Right lobe of liver (tissue), 6 donors: ENCODE data around the gene USH1C. TPM values are rescaled to one million over a fixed set of nuclear protein-coding genes. Genes with fewer than 3 reads are reported as not detected.

Experiments
- ATAC-seq, 4 donors: fragments of 200-7000 bp; cut with Tn5 transposase; one replicate each; pipeline ENCODE4 v1.9.1; 2020; ENCODE audit warnings: mild to moderate bottlenecking in 4 of 4, moderate library complexity in 4 of 4
- DNase-seq, 3 donors: peaks; one replicate each; pipeline ENCODE4 v3.0.0-alpha.2; 2020
- H3K27ac ChIP-seq, 3 donors: fragments of 200-600 bp; one replicate each; pipeline ENCODE4 v1.8.0; 2022
- H3K27me3 ChIP-seq, 2 donors: fragments of 200-600 bp; one replicate each; pipeline ENCODE4 v1.8.0; 2022
- H3K36me3 ChIP-seq, 4 donors: fragments of 200-600 bp; sonication (generic) in 1 of 4; one replicate each; pipeline versions ENCODE4 v1.5.1 to v1.8.0; 2017 to 2022; ENCODE audit warnings: control low read depth in 1 of 4
- H3K4me1 ChIP-seq, 4 donors: fragments of 200-600 bp; sonication (generic) in 1 of 4; one replicate each; pipeline versions ENCODE4 v1.5.1 to v1.8.0; 2017 to 2022; ENCODE audit warnings: control low read depth in 1 of 4
- H3K4me3 ChIP-seq, 3 donors: fragments of 200-600 bp; one replicate each; pipeline ENCODE4 v1.8.0; 2022
- H3K9me3 ChIP-seq, 4 donors: fragments of 200-600 bp; sonication (generic) in 1 of 4; one replicate each; pipeline versions ENCODE4 v1.5.1 to v1.8.0; 2017 to 2022; ENCODE audit warnings: control low read depth in 1 of 4
- CTCF ChIP-seq, 4 donors: fragments of 200-600 bp in 3 of 4; fragments of 450-650 bp in 1 of 4; IDR thresholded peaks; one replicate each; pipeline versions ENCODE4 v1.5.1 to v1.8.0; 2016 to 2022; ENCODE audit warnings: antibody characterized with exemption in 4 of 4, mild to moderate bottlenecking in 2 of 4
- POLR2A ChIP-seq: fragments of 450-650 bp; IDR thresholded peaks from one replicate; pipeline ENCODE4 v1.6.1; 2017; ENCODE audit warnings: antibody characterized with exemption, mild to moderate bottlenecking
- WGBS: methylation state at CpG from one replicate; pipeline ENCODE4 v1.1.6; 2018; ENCODE audit warnings: low coverage, low lambda C conversion rate; ENCODE audit not compliant: insufficient coverage; ENCODE audit errors: missing lambda C conversion rate; 5-methylcytosine and 5-hydroxymethylcytosine counted together
- intact Hi-C, 2 donors: fragments of 100-400 bp; cut with DNase I; formaldehyde crosslinking; loops; one replicate each; pipeline versions ENCODE4 v1.11.2 to v1.14.1; 2022
- total RNA-seq, 6 experiments: library from RNA; depleted of rRNA in 2 of 6; stranded (reverse); fragments of >200 nt in 2 of 6; fragmentation: NEBNext Ultra II Directional in 3 of 6; extraction: Animal tissue kit (Norgen Biotek cat#: 25700) in 3 of 6; gene quantifications; one replicate each; pipeline versions ENCODE4 v1.1.0 to v1.2.4, GENCODE V29; 2016 to 2023
- donor health status: DM: no; HTN: yes; CAD: no.
- donor health status: DM: no; HTN: no; CAD: no.
- donor health status: DM: no; HTN: no; CAD: no.
- donor health status: DM: no; HTN: yes; CAD: no.
- donor health status: DM: no; HTN: yes; CAD: no.

USH1C gene
- total RNA-seq, 6 experiments from 2014 or later, result 0.15 to 1.2 (median 0.58) TPM

GRCh38 chr11:17477361-17477760 lies 66.9 kb downstream of the USH1C start:
- no peak for DNase-seq
- WGBS, result 16% methylated on average over 3 of the region's 6 CpGs
- no peaks in the 10 kb centered on the region for H3K9me3 ChIP-seq
- ATAC-seq, result no peak
- H3K4me3 ChIP-seq, result no peak overlapping the region
- H3K36me3 ChIP-seq, result no peaks in the 10 kb centered on the region
- intact Hi-C loops, result no loop called here
- H3K4me1 ChIP-seq, result no peaks in the 10 kb centered on the region
- H3K27me3 ChIP-seq, result no peaks in the 10 kb centered on the region
- TF ChIP-seq CTCF (IDR thresholded peaks at IDR 0.05) (no peak), POLR2A (no peak)
- no peak overlapping the region for H3K27ac ChIP-seq

- no peaks in the 10 kb centered on the region for H3K27me3 ChIP-seq
Measured at GRCh38 chr11:17477084-17477333, 67.2 kb downstream of the USH1C start.

GRCh38 chr11:17476317-17477083 lies 67.7 kb downstream of the USH1C start, which contains the start of gene ABCC8:
Gene ABCC8, minus strand, starts transcription at chr11:17476845. Its CDS starts 69 bp downstream, at chr11:17476776.
- WGBS, result 0% methylated on average over 15 of the region's 80 CpGs
- Histone ChIP-seq H3K4me3 (peak within 1 kb of the TSS in 1 of 3 donors; percentile 19), H3K27ac (no peak within 1 kb of the TSS), H3K36me3 (no peaks in the 10 kb centered on the region), H3K27me3 (no peaks in the 10 kb centered on the region), H3K4me1 (no peaks in the 10 kb centered on the region), H3K9me3 (no peaks in the 10 kb centered on the region)
- TF ChIP-seq POLR2A (no peak), CTCF (IDR thresholded peaks at IDR 0.05) (no peak)
- intact Hi-C loops, result no loop called here
- DNase-seq (no peak), ATAC-seq (no peak)

More at GRCh38 chr11:17477084-17477333, 67.2 kb downstream of the USH1C start:
- 37% methylated on average over 2 of the region's 9 CpGs for WGBS
- Histone ChIP-seq H3K9me3 (no peaks in the 10 kb centered on the region), H3K36me3 (no peaks in the 10 kb centered on the region), H3K27ac (no peak overlapping the region), H3K4me3 (no peak overlapping the region), H3K4me1 (no peaks in the 10 kb centered on the region)
- no peak for ATAC-seq
- DNase-seq, result no peak
- TF ChIP-seq POLR2A (no peak), CTCF (IDR thresholded peaks at IDR 0.05) (no peak)
- intact Hi-C loops, result no loop called here

GRCh38 chr11:17475666-17476316 lies 68.4 kb downstream of the USH1C start:
- Histone ChIP-seq H3K27ac (no peak overlapping the region), H3K4me3 (no peak overlapping the region), H3K27me3 (no peaks in the 10 kb centered on the region), H3K4me1 (no peaks in the 10 kb centered on the region), H3K9me3 (no peaks in the 10 kb centered on the region), H3K36me3 (no peaks in the 10 kb centered on the region)
- 2% methylated on average over 17 of the region's 31 CpGs for WGBS
- intact Hi-C loops, result no loop called here
- ATAC-seq (no peak), DNase-seq (no peak)
- TF ChIP-seq CTCF (IDR thresholded peaks at IDR 0.05), result no peak
- TF ChIP-seq POLR2A, result no peak
